Activated CD8-positive, alpha-beta memory T cell treated with anti-CD3 and anti-CD28 coated beads for 4 hours (primary cell): ENCODE measurements around the gene NEAT1.

Source experiments
- DNase-seq, 2 donors: peaks; one replicate each; pipeline ENCODE4 v3.0.0-alpha.2; 2020; ENCODE audit warnings: low read depth in 2 of 2

The NEAT1 gene

GRCh38 chr11:65389294-65389980, 33.2 kb upstream of the NEAT1 start:
- no peak for DNase-seq

- DNase-seq = no peak
These were observed 32.3 kb upstream of the NEAT1 start for GRCh38 chr11:65390099-65390941.

DNA sequence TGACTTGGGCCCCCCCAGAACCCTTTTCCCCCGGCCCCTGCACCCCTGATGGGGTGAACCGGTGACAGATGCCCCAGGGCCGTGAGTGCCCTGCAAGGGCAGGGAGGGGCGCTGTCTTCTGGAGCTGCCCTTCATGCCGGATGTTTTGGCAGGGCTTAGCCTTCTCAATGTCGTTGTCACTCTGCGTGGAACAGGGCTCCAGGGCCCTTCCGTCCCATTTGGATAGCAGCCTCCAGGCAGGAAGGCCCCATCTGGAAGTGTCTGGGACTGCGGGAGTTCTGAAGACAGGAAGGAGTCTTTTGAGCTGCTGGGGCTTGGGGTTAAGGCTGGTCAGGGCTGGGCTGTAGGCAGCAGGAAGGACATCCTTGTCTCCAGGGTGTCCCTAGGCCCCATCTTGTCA, 31.6 kb upstream of the NEAT1 start:
- no peak for DNase-seq

DNA sequence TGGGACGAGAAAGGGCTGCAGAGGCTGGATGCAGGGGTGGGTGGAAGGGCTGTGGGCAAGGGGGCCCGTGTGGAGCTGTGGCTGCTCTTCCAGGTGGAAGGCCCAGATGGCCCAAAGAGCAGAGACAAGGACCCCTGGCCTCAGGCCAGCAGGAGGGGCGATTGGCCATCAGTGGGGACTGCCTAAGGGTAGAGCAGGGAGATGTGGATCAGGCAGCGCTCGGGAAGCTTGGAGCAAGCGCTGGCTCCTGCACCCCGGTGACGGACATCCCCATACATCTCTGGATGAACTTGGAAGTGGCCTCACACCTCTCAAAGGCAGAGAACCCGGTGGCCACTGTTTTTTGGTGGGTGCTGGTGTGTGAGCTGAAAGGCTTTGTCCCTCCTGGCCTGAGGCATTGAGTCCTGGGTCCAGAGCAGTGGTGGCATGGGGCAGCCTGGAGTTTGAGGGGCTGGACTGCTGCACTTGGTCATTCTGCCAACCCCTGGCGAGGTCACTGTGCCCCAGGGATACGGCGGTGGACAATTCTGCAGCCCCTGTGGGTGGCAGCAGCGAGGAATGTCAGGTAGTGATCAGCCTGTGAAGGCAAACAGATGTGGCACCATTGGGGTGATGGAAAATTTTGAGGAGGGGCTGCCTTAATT, 30.3 kb upstream of the NEAT1 start:
- DNase-seq = no peak

GRCh38 chr11:65392899-65393298, 29.7 kb upstream of the NEAT1 start:
- no peak for DNase-seq

GRCh38 chr11:65393513-65394079, 29.0 kb upstream of the NEAT1 start:
- DNase-seq = no peak

DNA sequence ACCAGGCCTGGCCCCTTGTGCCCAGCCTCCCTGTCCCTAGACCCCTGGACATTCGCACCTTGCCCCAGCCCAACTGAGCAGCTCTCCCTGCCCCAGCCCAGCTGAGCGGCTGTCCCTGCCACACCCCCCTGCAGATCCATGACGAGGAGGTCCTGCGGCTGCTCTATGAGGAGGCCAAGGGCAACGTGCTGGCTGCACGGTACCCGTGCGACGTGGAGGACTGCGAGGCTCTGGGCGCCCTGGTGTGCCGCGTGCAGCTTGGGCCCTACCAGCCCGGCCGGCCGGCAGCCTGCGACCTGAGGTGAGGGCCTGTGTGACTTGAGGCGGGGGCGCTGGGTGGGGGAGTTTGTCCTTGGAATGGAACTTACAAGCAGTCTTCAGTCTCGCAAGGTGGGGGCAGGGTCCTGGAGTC, 28.5 kb upstream of the NEAT1 start:
- no peak for DNase-seq

DNA sequence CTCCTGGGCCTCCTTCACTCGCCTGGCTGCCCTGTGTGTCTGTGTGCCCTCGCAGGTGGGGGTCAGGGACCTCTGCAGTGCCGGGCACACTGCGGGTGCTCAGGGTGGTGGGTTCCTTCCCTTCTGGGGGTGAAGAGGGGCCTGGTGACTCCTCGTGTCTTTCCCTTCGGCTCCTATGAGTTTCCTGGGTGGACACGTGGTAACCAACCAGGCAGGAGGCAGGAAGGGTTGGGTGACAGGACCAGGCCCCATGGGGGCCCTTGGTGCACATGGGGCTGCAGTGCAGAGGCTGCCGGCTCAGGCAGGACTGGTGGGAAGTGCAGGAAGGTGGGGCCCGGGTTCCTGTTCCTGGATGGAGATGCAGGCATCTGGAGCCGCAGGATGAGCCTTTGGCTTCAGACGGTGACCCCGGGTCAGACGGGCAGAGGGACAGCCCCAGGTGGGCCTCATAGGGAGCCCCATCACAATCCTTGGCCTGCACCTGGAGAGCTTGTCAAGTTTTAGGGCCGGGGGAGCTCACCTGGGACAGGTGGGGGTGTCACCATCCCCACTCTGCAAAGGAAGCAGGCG, 26.6 kb upstream of the NEAT1 start:
- DNase-seq = no peak

- no peak for DNase-seq
These were observed 25.5 kb upstream of the NEAT1 start for GRCh38 chr11:65396769-65397745.

DNA sequence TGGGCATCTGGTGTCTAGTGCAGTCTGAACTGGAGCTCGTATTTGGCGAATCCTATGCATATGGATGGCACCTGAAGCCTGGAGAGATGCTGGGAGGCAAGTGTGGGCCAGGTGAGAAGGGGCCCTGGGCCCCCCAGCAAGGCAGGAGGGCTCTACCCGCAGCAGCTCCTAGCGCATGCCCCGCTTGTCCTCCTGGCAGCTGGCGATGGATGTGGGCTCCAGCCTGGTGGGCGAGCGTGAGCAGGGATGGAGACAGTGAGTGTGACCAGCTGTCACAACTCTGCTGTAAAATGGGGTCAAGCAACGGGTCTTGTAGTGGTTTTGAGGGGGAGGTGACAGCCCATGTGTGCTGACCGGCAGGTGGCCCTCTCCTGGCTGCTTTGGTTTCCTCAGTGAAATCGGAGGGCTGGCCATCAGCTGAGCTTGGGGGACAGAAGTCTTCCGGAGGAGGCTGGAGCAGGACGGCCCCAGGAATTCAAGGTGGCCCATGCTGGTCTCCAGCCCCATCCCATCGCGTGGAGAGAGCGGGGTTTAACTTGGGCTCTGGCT, 24.2 kb upstream of the NEAT1 start:
- no peak for DNase-seq

GRCh38 chr11:65399249-65399648, 23.3 kb upstream of the NEAT1 start:
- DNase-seq = no peak

GRCh38 chr11:65399845-65400244, 22.8 kb upstream of the NEAT1 start:
- no peak for DNase-seq

- DNase-seq = no peak
These were observed 22.1 kb upstream of the NEAT1 start for GRCh38 chr11:65400307-65401072.

DNA sequence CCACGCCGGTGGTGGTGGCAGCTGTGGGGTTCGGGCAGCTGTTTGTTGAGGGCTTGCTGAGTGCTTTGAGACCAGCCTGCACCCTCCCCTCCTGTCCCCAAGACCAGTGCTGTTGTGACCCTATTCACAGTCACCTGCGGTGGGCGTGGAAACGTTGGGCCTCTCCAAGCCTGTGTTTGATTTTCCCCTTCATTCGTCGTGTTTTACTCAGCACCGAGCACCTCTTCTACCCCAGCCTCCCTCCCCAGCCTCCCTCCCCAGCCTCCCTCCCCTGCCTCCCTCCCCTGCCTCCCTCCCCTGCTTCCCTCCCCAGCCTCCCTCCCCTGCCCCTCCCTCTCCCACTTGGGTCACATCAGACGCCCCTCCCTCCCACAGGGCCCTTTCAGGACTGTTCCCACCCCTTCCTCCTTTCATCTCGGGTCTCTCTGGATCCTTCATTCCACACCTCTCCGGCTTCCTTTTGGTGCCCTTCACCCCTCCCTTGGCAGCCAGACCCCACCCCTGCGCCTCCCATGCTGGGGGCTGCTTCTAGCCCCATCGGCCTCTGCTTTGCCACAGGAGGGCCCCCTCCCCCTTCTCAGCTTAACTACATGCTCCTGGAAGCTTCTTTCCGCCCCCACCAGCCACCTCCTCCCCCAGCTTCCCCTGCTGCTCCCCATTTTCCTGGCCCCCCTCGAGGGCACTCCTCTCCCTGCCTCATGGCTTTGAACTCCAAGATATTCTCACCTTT, 21.4 kb upstream of the NEAT1 start:
- no peak for DNase-seq

- no peak for DNase-seq
These were observed 20.8 kb upstream of the NEAT1 start for GRCh38 chr11:65401803-65402248.

DNA sequence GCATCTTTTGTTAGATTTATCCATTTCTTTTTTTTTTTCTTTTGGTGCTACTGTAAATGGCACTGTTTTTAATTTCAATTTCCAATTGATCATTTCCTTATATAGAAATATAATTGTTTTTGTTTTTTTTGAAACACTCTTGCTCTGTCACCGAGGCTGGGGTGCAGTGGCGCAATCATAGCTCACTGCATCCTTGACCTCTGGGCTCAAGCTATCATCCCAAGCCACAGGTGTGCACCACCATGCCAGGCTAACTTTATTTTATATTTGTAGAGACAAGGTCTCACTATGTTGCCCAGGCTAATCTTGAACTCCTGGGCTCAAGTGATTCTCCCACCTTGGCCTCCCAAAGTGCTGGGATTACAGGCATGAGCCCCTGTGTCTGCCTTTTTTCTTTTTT, 19.8 kb upstream of the NEAT1 start:
- DNase-seq = no peak

- no peak for DNase-seq
These were observed 18.9 kb upstream of the NEAT1 start for GRCh38 chr11:65403607-65404121.

- no peak for DNase-seq
These were observed 18.4 kb upstream of the NEAT1 start for GRCh38 chr11:65404210-65404609.
